Sigmoid colon (tissue), 4 donors: ENCODE data around the gene HOXB8.

Experiments used
- CTCF ChIP-seq, 4 experiments: fragments of 450-650 bp in 3 of 4; fragments of 200-600 bp in 1 of 4; IDR thresholded peaks; one replicate each; pipeline ENCODE4 v1.5.1; 2016 to 2019; ENCODE audit warnings: antibody characterized with exemption in 4 of 4, mild to moderate bottlenecking in 3 of 4, moderate library complexity in 2 of 4
- EP300 ChIP-seq, 4 donors: sonication (generic); formaldehyde crosslinking; IDR thresholded peaks; one replicate each; pipeline ENCODE4 v1.6.1; 2017; ENCODE audit warnings: antibody characterized with exemption in 4 of 4
- POLR2A ChIP-seq, 2 donors: fragments of 450-650 bp; IDR thresholded peaks; one replicate each; pipeline ENCODE4 v1.6.1; 2016; ENCODE audit warnings: antibody characterized with exemption in 2 of 2, mild to moderate bottlenecking in 2 of 2, moderate library complexity in 2 of 2
- POLR2AphosphoS5 ChIP-seq, 4 donors: sonication (generic); formaldehyde crosslinking; IDR thresholded peaks; one replicate each; pipeline ENCODE4 v1.6.1; 2017; ENCODE audit warnings: antibody characterized with exemption in 4 of 4

- TF ChIP-seq CTCF (IDR thresholded peaks at IDR 0.05) (no peak), POLR2A (IDR thresholded peaks at IDR 0.05) (peak; percentile 17 to 37), POLR2AphosphoS5 (IDR thresholded peaks at IDR 0.05) (peak; percentile 54 to 83 (median 62)), EP300 (IDR thresholded peaks at IDR 0.05) (no peak)
Measured at GRCh38 chr17:48577946-48578615, 37.0 kb downstream of the HOXB8 start, which contains the start of gene HOXB4.
